Measurements from ENCODE around the gene ANGPT4.
A peak's percentile ranks its signal among the peaks of the same experiment; 100 is the strongest.

Gene ANGPT4, protein sequence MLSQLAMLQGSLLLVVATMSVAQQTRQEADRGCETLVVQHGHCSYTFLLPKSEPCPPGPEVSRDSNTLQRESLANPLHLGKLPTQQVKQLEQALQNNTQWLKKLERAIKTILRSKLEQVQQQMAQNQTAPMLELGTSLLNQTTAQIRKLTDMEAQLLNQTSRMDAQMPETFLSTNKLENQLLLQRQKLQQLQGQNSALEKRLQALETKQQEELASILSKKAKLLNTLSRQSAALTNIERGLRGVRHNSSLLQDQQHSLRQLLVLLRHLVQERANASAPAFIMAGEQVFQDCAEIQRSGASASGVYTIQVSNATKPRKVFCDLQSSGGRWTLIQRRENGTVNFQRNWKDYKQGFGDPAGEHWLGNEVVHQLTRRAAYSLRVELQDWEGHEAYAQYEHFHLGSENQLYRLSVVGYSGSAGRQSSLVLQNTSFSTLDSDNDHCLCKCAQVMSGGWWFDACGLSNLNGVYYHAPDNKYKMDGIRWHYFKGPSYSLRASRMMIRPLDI

GRCh38 chr20:916125-916799 lies at the start of gene ANGPT4:
Gene ANGPT4 (minus strand): TSS chr20:916334. CDS start chr20:916214, 120 bp downstream.
- DNase-seq (ENCODE audit: low spot score) = peak; percentile 61

DNA sequence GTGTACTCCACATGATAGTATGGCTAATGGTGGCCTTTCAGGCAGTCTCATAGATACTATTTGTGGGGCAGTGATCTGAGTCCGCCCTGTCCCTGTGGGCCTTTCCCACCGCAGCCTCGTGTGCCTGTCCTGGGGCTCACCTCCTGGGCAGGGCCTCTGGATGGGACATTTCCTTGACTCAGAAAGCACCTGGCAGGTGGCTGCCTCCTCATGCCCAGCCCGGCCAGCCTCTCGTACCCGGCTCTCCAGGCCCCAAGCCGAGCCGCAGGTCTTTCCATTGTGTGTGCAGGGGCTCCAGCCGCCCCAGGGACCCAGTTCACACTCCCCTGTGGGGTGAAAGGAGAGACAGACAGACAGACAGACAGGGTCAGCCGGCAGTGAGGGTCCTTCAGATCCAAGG lies 47.7 kb upstream of the ANGPT4 start:
- no peak for DNase-seq (ENCODE audit: low spot score)

GRCh38 chr20:962683-963082 lies 46.5 kb upstream of the ANGPT4 start:
- DNase-seq (ENCODE audit: low spot score) = no peak

DNA sequence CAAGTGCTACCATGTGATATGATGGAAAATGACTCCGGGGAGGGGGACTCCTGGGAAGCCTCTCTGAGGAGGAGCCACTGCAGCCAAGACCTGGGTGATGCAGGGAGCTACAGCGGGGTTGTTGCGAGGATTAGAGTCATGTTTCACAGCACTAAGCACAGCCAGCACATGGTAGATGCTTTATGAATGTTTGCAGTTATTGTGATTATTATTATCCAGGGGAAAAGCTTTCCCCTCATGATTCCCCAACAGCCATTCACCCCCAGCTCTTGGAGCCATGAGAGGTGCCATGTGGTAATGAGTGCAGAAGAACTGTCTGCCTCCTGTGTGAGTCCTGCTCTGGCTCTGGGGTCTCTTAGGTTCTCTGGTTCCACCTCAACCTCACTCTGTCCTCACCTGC lies 46.1 kb upstream of the ANGPT4 start:
- no peak for DNase-seq (ENCODE audit: low spot score)

- DNase-seq (ENCODE audit: low spot score) = no peak
Observed at GRCh38 chr20:961768-962167, 45.6 kb upstream of the ANGPT4 start.

- no peak for DNase-seq (ENCODE audit: low spot score)
Observed at GRCh38 chr20:959996-960615, 44.0 kb upstream of the ANGPT4 start.

DNA sequence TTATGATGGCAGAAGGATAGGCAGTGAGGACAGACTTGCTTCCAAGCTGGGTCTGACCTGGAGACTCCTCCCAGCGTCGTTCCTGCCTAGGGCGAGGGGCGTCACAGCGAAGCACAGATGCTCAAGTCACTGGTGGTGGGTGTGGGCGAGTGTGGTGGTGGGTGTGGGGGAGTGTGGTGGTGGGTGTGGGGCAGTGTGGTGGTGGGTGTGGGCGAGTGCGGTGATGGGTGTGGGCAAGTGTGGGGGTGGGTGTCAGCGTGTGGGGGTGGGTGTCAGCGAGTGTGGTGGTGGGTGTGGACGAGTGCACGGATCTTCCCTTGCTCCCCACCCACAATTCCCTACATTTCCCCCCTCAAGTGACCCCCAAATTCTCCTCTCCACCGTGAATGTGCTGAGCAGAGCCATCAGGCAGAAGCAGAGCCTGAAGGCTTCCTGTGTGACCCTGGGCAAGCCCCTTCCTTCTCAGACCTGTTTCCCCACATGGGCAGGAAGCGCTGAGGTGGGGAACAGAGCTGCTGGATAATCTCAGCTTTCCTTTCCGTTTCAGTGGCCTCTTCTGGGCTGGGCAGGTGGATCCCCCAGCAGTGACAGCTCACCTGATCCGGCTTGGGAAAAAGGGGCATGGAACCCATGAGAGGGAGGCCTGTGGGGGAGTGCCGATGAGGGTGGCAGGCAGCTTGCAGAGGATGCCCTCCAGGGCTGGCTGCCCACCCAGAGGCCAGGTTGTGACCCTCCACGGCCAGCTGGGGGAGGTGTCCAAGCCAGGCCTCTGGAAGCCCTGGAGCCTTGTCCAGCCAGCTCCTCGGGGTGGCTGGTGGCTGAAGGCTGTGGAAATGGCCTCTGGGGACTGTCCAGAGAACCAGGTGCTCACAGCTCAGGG lies 43.0 kb upstream of the ANGPT4 start:
- DNase-seq (ENCODE audit: low spot score) = no peak

- peak; percentile 32 for DNase-seq (ENCODE audit: low spot score)
Observed at GRCh38 chr20:957544-957943, 41.4 kb upstream of the ANGPT4 start.

DNA sequence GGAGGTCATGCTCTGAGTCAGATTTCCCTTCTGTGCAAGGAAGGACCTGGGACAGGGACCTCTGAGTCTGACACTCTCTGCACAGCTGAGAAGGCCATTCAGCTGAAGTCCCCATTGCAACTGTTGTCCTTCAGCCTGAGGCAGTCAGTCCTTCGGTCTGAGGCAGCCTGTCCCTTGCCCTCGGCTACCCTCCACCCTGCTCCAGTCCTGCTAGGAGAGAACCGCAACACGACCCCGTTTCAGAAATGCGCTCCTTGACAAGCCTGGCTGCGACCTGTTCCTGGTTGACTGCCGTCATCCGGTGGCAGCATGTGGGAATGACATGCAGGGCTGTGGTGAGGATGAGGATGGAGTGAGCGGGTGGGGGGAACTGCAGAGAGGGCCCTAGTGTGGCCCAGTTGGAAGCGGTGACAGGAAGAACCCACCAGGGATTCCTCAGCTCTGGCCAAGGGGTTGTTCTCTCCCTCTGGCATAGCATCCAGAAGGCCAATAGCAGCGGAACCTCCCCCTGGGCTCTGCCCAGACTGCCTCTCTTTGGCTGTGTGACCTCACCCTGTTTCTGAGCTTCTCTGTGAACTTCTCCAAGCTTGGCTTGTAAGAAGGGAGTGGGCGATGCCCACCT lies 40.3 kb upstream of the ANGPT4 start:
- DNase-seq (ENCODE audit: low spot score) = peak; percentile 84

DNA sequence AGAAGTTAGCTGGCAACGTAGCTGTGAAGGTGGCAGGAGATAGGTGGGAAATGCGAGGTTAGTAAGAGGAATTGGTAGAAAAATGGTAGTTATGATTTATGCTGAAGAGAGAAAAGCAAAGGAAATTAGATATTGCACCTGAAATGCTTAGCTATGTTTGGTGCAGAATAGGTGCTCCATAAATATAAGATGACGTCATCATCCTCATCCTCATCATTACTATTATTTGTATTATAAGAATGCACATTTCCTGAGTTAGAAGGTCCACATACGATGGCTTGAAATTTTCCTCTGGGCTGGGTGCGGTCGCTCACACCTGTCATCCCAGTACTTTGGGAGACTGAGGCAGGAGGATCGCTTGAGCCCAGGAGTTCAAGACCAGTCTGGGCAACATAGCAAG lies 39.5 kb upstream of the ANGPT4 start:
- DNase-seq (ENCODE audit: low spot score) = no peak

GRCh38 chr20:955111-955510 lies 39.0 kb upstream of the ANGPT4 start:
- no peak for DNase-seq (ENCODE audit: low spot score)

- peak; percentile 44 for DNase-seq (ENCODE audit: low spot score)
Observed at GRCh38 chr20:953742-954141, 37.6 kb upstream of the ANGPT4 start.

- DNase-seq (ENCODE audit: low spot score) = no peak
Observed at GRCh38 chr20:952196-952795, 36.2 kb upstream of the ANGPT4 start.

GRCh38 chr20:951384-952169 lies 35.4 kb upstream of the ANGPT4 start:
- no peak for DNase-seq (ENCODE audit: low spot score)

- DNase-seq (ENCODE audit: low spot score) = no peak
Observed at GRCh38 chr20:949717-950116, 33.6 kb upstream of the ANGPT4 start.

- DNase-seq (ENCODE audit: low spot score) = no peak
Observed at GRCh38 chr20:946826-947225, 30.7 kb upstream of the ANGPT4 start.

DNA sequence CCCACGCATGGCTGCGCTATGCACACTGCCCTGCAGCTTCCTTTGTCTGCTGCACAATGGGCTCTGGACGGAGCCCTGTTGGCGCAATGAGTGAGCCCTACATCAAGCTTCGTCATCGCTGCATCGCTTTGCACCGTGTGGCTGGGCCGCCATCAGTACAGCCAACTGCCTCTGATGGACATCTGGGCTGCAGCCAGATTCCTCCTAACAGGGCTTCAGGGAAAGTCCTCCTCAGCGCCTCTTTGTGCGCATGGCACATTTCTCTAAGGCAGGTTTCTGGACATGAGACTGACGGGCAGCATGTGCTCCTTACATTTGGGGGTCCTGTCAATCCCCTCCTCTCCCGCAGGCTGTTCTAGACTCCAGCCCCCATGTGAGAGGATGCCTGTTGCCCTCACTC lies 29.7 kb upstream of the ANGPT4 start:
- DNase-seq (ENCODE audit: low spot score) = no peak

DNA sequence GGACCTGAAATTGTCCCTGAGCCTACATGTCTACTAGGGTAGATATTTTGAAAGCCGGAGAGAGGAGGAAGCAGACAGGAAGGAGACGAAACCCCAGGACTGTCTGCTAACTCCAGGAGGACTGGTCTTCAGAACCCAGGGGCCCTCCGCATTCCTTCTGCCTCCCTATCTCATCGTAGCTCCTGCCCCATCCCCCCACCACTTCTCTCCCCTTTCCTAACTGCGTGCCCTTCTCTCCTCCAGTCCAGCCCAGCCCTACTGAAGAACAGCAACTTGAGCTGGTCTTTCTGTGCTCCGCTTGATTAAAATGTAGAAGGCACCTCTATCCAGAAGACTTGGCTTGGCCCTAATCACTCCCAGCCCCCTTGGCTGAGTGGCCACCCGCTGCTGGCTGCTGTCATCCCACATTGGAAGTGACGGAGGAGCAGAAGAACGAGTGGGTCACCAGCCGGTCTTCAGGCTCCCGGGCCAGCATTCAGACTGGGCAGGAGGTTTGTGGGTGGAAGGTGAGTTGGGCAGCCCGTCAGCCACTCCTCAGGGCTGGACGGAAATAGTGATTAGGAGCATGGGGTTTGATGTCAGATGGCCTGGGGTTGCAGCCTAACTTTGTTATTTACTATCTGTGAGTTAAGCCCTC lies 28.8 kb upstream of the ANGPT4 start:
- no peak for DNase-seq (ENCODE audit: low spot score)

DNA sequence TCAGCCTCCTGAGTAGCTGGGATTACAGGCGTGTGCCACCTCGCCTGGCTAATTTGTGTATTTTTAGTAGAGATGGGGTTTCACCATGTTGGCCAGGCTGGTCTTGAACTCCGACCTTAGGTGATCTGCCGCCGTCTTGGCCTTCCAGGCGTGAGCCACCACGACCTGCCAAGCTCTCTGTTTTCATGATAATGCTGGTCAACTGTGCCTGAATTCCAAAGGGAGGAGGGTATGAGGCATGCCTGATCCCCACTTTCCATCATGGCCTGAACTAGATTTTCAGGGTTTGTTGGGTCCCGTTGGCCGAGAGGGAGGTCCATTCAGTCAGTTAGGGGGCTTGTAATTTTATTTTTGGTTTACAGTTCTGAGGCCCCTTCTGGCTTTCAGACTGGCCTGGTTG lies 28.0 kb upstream of the ANGPT4 start:
- DNase-seq (ENCODE audit: low spot score) = no peak

DNA sequence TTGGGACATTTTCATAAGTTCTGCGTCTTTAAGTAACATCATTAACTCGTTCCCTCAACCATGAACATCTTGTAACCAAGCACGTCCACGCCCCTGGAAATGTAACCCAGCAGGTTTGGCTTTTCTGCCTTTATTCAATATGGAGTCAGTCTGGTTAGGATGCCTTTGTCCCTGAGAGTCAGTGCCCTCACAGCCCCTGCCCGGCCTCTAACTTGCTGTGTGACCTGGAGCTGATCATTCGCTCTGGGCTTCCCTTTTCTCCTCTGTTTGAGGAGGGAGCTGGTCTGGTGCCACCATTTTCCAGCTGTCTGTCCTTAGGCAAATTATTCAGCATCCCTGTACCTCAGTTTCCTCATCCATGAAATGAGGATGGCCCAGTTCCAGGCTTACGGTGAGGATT lies 26.5 kb upstream of the ANGPT4 start:
- DNase-seq (ENCODE audit: low spot score) = no peak

Measured in AG20443 (cell line).